C1 segment of cervical spinal cord (tissue), 14 donors: Measurements from ENCODE around the gene NAA25.
A peak's percentile ranks its signal among the peaks of the same experiment; 100 is the strongest.

Experiments
- DNase-seq, 14 donors: peaks; one replicate each; lab custom pipeline; 2025; lab: John Stamatoyannopoulos, UW

Gene NAA25

GRCh38 chr12:112108202-112109079 lies at the start of gene NAA25:
Gene NAA25 (minus strand): TSS chr12:112108783. CDS start chr12:112108773, 10 bp downstream.
- DNase-seq, result peak in 13 of 14 donors; percentile 40 to 90 (median 80)

- no peak for DNase-seq
Observed at GRCh38 chr12:112153893-112154219, 45.3 kb upstream of the NAA25 start.

- no peak for DNase-seq
Observed at GRCh38 chr12:112153181-112153892, 44.8 kb upstream of the NAA25 start.

GRCh38 chr12:112151766-112152541 lies 43.4 kb upstream of the NAA25 start:
- DNase-seq, result no peak

GRCh38 chr12:112149596-112149995 lies 41.0 kb upstream of the NAA25 start:
- no peak for DNase-seq

GRCh38 chr12:112148031-112148513 lies 39.5 kb upstream of the NAA25 start:
- DNase-seq, result no peak

- no peak for DNase-seq
Observed at GRCh38 chr12:112146123-112146522, 37.5 kb upstream of the NAA25 start.

GRCh38 chr12:112140728-112141127 lies 32.1 kb upstream of the NAA25 start:
- no peak for DNase-seq

- DNase-seq, result no peak
Observed at GRCh38 chr12:112134731-112135130, 26.1 kb upstream of the NAA25 start.

- DNase-seq, result no peak
Observed at GRCh38 chr12:112133418-112133817, 24.8 kb upstream of the NAA25 start.

GRCh38 chr12:112131686-112132085 lies 23.1 kb upstream of the NAA25 start:
- no peak for DNase-seq

GRCh38 chr12:112130441-112130998 lies 21.9 kb upstream of the NAA25 start:
- DNase-seq, result no peak

- DNase-seq, result no peak
Observed at GRCh38 chr12:112126911-112127310, 18.3 kb upstream of the NAA25 start.

GRCh38 chr12:112126000-112126438 lies 17.4 kb upstream of the NAA25 start:
- peak in 4 of 14 donors; percentile 23 to 36 (median 27) for DNase-seq

- peak; percentile 51 to 99 (median 96) for DNase-seq
Observed at GRCh38 chr12:112125250-112125999, 16.8 kb upstream of the NAA25 start, which contains the start of gene TRAFD1. Gene TRAFD1 (plus strand): TSS chr12:112125560. CDS start chr12:112130523, 4,963 bp downstream.

- no peak for DNase-seq
Observed at GRCh38 chr12:112124918-112125249, 16.3 kb upstream of the NAA25 start.

- DNase-seq, result no peak
Observed at GRCh38 chr12:112122823-112123690, 14.5 kb upstream of the NAA25 start.

GRCh38 chr12:112121780-112122565 lies 13.4 kb upstream of the NAA25 start:
- DNase-seq, result peak in 6 of 14 donors; percentile 8 to 39 (median 19)

GRCh38 chr12:112117685-112118084 lies 9.1 kb upstream of the NAA25 start:
- no peak for DNase-seq
